Tibial nerve (tissue), 4 donors: ENCODE results near the gene BCL7C.

Experiments
- EP300 ChIP-seq, 2 donors: sonication (generic); formaldehyde crosslinking; IDR thresholded peaks; one replicate each; pipeline ENCODE4 v1.6.1; 2017; ENCODE audit warnings: antibody characterized with exemption in 2 of 2, mild to moderate bottlenecking in 1 of 2
- POLR2A ChIP-seq, 2 donors: fragments of 450-650 bp; IDR thresholded peaks; one replicate each; pipeline ENCODE4 v1.6.1; 2017; ENCODE audit warnings: antibody characterized with exemption in 2 of 2, mild to moderate bottlenecking in 2 of 2, moderate library complexity in 2 of 2
- TF ChIP-seq, protein P1 (sequence below), 5 experiments: fragments of 200-600 bp in 3 of 5; fragments of 450-650 bp in 2 of 5; sonication (generic) in 3 of 5; IDR thresholded peaks; one replicate each; pipeline ENCODE4 v1.5.1; 2016 to 2019; ENCODE audit warnings: antibody characterized with exemption in 5 of 5, mild to moderate bottlenecking in 3 of 5, moderate library complexity in 2 of 5

DNA sequence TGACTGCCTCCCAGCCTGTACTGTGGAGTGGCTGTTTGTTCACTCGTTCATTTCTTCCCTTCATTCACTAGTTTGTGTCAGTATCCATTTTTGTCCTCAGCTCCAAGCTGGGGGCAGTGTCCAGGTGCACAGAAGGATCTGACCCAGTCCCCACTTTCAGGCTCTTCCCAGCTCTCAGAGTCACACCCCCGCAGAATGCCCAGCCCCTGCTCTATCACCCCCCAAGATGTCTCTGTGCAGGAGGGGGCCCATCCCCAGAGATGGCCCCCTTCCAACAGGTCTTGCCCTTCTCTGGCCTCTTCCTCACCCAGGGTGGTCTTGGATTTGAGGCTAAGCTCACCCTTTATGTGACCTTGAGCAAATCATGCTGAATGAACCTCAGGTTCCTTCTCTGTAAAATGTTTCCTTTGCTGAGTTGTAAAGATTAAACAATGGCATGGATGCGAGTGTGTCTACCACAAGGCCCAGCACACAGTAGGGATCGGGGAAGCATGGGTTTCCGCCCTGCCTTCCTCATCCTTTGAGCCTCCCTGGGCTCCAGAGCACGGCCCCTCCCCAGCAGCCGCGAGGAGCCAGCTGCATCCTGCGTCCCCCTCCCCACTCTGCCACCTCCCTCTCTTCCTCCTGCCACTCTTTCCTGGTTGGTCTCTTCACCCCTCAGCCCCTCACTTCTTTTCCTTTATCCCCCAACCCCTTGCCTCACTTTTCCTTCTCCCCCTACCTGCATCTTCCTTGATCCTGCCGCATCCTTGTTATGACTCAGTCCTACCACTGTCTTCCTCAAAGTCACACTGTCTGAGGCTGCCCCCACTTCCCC lies 32.3 kb upstream of the BCL7C start:
- TF ChIP-seq, protein P1, sequence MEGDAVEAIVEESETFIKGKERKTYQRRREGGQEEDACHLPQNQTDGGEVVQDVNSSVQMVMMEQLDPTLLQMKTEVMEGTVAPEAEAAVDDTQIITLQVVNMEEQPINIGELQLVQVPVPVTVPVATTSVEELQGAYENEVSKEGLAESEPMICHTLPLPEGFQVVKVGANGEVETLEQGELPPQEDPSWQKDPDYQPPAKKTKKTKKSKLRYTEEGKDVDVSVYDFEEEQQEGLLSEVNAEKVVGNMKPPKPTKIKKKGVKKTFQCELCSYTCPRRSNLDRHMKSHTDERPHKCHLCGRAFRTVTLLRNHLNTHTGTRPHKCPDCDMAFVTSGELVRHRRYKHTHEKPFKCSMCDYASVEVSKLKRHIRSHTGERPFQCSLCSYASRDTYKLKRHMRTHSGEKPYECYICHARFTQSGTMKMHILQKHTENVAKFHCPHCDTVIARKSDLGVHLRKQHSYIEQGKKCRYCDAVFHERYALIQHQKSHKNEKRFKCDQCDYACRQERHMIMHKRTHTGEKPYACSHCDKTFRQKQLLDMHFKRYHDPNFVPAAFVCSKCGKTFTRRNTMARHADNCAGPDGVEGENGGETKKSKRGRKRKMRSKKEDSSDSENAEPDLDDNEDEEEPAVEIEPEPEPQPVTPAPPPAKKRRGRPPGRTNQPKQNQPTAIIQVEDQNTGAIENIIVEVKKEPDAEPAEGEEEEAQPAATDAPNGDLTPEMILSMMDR (IDR thresholded peaks at IDR 0.05) = no peak
- no peak for TF ChIP-seq POLR2A (IDR thresholded peaks at IDR 0.05)
- TF ChIP-seq EP300 (IDR thresholded peaks at IDR 0.05) = no peak
